Activated T-cell treated with anti-CD3 and anti-CD28 coated beads, Interleukin-2, amount 50 U/mL, for 1 hour (primary cell): Measurements from ENCODE around the gene MAP2.
"Not testable (repeated sequence)": the region's sequence is repeated elsewhere in the genome, so short reads cannot be mapped to it uniquely, and the experiment has no call there.

Source experiments
- DNase-seq: peaks from one replicate; pipeline ENCODE4 v3.0.0-alpha.2; 2020

Gene MAP2

DNA sequence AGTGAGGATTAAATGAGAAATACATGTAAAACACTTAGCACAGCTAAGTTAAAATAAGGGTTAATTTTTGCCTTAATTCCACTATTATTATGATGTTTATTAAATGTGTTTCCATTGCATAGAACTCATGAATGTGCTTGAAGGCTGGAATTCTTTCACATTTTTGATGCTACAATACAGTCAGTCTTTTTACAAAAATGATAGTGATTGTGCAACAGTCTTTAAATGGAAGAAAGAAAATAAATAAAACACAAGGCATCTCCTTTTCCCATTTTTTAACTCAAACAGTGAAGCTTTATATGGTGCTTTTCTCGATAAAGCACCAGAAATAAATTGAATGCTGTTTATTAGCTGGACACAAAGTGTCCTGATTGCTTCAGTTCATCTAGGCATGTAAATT is 123.9 kb downstream of the MAP2 start:
- DNase-seq = no peak

DNA sequence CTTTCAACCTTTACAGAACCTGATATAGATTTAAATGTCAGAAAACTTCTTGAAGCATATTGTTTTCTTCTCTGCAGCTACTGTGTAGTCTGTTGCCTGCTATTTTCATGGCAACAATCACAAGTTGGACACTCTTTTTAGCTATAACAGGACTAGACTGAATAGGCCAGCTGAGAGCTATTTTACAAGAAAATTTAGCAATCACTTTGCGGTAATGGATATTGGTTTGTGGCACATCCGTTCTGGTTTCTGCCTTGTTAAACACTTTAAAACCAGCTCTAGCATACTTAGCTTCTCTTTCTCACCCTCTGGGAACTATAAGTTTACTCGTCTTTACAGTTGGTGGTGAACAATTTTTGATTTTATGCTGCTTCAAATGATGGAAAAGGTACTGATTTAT is 125.7 kb downstream of the MAP2 start:
- DNase-seq = no peak

DNA sequence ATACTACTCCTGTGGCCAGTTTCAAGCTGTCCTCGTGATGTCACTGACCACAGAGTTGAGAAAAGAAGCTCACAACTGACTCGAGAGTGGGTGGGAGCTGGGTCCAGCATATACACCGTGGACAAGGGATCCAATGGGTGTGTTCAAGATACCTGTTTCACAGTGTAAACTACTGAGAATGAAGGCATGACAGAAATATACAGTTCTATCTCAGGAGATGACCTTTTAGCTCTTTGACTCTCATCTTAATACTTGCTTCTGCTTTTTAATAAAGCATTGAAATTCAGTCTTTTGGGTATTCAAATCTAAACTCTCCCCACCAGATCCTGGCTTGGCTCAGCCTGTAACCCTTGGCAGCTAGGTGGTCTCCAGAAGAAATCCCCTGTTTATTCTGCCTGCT is 130.1 kb downstream of the MAP2 start:
- no peak for DNase-seq

DNA sequence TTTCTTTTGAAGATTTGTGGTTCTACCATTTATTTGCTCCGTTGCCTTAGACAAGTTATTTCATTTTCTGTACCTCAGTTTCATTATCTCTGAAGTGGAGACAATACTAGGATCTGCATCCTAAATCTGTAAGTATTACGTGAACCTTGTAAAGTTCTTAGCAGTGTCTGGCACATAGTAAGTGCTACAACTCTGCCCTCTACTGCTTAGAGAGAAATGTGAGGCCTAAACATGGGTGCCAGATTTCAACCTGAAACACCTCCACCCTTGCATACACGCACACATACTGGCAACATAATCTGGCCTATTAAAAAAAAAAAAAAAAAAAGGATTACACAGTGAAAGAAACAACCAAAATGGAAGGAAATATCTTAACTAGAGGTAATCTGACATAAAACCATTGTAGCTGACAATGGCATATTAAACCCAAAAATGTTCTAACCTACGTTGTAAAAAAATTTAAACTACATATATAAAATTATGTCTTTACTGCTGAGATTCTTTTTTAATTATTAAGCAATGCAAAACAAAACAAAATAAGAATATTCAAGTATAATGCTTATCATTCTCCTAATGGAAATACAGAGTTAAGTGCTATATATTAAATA is 132.6 kb downstream of the MAP2 start:
- no peak for DNase-seq

DNA sequence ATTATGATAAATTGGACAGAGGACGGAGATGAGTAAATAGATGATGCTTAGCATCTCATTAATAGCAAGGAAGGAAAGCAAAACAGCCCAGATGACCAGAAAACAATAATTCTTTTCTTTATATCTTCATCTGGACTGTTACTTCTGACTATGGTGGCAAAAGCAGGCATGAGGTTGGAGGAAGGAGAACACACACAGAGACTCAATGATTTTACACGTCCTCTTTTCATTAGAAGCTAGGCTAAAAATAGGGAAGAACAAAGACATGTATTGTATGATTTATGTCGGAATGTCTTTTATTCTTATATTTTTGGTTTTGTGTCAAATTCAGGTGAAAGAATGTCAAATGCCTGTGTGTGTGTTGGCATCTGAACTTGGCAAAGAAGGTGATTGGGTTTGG is 137.1 kb downstream of the MAP2 start:
- DNase-seq = no peak

DNA sequence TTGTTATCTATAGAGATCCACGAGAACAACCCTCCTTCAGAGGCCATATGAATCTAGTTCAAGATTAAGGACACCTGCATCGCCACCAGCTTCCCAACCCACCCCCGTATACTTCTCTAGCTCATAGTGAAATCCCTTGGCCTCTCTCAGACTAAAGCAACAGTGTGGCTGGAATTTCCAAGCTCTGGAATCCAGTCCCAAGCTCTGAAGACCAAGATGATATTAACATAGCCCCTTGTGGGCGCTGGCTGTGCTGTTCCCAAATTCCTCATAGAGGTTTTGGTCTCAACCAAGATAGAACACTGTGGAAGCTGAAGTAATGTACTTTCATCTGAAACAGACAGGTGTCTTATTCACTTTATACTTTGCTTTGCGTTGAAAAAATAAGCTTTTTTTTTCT is 139.6 kb downstream of the MAP2 start:
- DNase-seq = no peak

DNA sequence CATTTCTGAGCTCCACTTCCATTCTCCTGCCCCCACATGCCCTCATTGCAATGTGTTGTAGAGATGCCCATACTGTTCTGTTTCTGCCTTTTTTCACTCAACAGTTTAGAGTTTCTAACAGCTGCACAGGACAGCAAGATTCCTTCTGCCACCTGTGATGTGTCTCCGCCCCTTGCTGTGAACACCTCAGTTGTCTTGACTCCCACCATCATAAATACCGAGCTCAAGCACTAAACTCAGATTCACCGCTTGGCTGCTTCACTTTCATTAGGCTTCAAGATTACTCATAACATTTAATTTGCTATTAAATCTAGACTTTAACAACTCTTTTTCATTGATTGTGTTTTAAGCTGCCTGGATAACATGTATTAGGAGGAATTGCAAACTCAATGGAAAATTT is 141.0 kb downstream of the MAP2 start:
- DNase-seq = no peak

DNA sequence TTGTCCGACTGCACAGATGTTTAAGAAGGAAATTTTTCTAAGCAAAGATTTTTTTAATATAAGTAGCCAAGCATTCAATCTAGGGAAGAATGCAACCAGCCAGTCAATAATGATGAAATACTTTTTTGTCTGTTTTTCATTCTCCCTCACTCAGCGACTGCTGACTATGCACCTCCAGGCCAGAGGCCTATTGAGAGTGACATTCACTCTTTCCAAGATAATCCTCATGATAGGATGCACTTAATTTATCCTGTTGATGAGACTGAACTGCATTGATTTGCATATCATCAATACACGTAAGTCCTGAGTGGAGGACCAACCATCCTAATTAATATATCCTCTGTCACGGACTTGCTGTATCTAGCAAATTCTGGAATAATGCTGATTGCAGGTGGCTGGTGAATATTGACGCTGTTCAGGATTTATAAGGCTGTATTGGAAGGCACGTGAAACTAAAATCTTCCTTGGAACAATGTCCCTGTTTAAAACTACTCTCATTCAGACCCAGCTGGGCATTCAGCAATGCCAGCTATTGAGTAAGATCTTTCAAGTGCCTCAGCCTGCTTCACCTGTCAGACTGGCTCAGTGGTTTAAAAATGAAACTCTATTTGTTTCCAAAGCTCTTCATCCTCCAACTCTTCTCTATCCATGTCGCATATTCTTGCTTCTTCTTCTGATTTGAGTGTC is 142.2 kb downstream of the MAP2 start:
- DNase-seq = no peak

DNA sequence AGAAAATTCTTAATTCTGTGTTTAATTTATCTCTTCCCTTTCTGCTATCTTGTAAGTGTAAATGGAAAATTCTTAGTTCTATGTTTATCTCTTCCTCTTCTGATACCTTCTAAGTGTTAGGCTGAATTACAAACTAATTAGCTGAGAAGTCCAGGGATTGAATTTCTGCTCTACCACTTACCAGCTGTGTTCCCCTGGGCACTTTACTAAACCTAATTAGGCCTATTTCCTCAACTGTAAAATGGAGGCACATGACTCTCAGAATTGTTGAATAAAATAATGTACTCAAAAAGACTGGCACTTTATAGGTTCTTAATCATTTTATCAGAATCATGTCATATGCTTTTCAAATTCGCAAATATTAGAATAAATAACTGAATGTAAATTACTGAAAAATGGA is 146.3 kb downstream of the MAP2 start:
- no peak for DNase-seq

DNA sequence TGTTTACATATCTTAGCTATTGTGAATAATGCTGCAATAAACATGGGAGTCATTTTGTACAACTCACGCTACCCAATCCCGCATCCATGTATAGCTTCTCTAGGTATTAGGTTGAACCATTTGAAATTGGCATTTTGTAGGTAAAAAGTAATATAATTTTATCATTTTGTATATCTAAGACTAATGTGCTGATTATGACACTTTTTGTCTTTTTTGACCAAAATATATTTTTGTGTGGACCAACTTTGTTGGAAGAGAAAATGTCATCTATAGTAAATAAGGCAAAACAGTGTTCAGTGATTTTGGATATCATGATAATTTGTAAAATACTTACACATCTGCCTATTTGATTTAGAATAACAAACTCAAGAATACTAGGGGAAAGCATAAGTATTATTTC is 150.7 kb downstream of the MAP2 start:
- no peak for DNase-seq

DNA sequence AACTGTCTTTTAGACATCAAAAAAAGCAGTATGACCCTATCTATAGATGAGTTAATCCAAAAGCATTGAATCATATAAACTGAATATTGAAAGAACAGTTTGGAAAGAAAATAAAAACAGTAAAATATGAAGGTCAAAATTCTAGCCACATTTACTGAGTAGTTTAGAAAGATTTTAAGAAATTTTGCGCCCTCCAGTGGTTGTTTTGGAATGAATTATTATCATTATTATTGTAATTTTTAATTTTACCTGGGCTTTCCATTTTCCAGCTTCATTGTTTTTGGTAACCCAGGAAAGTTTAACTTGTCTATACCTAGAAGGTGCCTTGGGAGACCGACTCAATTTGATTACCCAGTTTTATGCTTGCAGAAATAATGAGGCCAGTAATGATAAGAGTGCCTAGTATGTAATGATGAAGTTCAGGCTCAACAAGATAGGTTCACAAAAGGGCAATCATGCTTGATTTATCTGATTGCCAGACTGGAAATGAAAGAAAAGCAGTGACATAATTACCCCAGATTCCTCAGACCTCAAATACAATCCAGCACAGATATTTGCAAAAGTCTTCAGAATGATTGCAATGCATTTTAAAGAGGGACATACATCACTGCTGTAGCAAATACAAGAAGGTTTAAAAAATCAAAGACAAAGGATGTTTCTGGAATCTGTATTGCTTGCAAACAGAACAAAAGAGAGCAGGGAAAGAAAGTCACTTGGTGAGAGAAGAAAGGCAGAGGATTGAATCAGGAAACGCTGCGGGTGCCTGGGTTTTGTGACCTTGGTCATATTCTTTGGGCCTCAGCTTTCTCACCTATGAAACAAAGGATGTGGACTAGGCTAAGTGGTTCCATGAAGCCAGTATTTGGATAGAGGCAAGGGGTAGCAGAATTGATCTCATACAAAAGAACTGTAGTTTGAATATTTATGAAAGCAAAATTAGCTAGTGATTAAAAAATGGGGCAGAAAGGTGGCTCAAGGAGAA is 153.8 kb downstream of the MAP2 start:
- DNase-seq = no peak

DNA sequence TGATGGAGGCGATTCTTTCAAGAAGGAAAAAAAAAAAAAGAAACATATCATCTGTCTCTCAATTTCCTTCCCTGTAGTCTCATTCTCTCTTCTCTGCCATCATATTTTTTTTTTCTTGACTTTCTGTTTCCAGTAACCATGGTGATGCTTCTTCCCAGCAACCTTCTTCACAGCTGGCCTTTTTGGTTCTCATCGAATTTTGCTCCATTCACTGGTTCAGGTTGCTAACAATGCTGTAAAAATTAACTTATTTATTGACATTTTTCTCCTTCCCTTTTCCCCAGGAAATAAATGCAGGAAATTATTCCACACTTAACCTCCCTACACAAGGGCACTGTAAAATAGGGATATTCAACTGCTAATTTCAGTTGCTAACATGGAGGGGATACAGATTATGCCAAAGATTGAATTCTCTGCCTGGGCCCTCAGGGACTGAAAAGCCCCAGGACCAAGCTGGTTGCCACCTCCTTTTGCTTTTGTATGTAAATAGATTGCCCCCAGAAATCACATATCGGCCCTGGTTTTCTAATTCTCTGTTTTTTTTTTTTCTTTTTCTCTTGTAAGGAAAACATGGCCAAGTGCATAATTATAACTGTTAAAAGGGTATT is 154.7 kb downstream of the MAP2 start:
- no peak for DNase-seq

DNA sequence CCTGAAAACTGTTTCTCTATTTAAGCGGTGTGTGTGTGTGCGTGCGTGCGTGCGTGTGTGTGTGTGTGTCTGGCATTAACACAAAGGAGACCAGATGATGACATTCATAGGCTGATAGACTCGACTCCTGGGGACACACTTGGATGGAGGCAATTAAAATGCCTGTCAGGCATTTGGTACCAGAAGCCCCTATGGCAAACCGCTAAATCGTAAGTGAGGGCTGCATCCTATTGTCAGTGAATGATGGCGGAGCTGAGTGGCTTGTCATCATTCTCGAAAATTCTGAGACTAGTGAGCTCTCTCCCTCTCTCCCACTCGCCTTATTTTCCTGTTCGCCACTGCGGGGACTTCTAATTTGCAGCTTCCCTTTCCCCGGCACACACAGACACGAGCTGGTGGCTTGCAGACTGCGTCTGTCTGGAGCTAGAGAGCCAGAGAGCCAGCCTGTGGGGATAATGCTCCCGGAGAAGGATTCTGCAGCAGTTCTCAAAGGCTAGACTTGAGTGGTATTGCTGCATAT is 155.4 kb downstream of the MAP2 start:
- no peak for DNase-seq

DNA sequence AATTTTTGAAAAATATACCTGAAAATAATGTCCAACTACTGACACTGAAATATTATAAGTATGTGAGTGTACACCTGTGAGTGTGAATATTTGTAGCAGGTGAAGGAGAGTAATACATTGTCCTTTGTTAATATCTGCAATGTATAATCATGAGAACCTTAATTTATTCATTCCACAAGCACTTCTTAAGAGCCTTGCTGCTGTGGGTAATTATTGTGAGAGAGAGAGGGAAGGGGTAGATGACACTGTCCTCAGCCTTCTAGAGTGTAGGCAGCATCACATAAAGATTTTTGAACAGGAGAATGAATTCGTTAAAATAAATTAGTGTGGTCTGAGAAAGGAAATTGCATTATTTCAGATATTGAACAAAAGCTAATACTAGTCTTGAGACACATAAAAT is 157.2 kb downstream of the MAP2 start:
- no peak for DNase-seq

DNA sequence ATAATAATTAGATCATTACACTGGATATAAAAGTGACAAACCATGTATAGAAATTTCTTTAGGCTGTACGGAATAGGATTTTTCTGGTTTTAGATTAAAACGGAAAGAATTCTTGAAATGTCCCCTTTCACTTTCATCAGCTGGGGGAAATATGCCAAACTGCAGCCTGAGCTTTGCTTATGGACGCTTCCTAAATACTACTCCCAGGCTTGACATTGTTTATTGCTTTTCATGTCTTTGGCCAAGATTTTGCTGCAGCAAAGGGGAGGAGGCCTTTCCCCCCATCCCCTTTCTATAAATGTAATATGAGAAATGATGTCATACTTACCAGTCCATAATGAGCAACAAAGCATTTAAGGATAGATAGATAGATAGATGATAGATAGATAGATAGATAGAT is 158.4 kb downstream of the MAP2 start:
- DNase-seq = no peak

DNA sequence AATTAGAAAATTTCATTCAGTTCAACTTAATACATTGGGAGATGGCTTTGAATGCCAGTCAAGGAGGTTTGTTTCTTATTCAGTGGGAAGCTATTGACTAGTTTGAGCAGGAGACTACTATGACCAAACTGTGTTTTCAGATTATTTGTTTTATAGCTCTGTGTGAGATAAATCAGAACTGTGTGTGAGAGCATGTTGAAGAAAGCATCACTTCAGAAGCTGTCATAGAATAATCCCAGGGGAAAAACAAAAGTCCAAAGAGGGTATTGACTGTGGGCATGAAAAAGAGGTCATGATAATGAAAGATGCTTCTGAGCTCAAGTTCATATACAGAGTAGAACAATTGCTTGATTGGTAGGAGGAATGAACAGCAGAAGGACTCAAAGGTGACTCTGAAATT is 160.6 kb downstream of the MAP2 start:
- DNase-seq = no peak

DNA sequence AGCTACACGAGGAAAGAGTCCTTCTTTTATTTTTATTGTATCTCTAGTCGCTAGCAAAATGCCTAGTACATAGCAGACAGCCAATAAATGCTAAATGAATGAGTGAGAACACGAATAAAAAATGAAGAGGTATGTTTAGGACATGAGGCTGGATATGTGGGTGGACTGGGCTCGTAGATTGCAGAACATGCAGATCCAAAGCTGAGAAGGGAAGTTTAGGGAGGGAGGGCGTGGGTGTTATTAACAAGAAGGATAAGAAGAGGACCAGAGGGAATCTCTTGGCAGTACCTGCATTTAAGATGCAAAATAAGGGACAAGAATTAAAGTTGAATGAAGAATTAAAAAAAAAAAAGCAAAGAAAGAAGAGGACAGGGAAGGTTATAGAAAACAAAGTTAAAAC is 161.1 kb downstream of the MAP2 start:
- no peak for DNase-seq

DNA sequence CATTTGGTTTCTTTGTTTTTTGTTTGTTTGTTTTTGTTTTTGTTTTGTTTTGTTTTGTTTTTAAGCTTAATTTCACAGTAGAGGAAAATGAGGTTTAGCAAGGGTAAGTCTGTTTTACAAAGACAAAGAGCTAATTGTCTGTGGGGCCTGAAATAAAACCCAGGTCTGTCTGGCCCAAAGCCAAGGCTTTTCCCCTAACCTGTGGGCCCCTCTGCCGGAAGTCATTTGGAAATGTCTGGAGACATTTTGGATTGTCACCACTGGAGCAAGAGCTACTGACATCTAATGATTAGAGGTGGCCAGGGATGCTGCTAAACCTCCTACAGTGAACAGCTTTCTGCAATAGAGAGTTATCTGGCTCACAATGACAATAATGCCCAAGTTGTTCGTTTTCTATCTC is 167.2 kb downstream of the MAP2 start:
- no peak for DNase-seq

DNA sequence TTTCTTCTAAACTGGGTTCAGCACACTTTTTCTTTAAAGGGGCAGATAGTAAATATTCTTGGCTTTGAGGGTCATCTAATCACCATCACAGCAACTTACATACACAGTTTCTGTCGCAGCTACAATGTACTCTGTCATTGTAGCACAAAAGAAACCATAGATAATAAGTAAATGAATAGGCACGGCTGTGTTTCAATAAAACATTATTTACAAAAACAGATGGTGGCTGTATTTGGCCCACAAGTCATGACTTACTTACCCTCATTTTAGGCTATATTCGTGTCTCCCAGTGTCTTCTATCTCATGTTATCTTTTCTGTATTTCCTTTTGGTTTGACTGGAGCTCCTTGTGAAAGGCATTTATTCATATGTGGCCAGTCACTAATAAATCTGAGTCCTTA is 168.3 kb downstream of the MAP2 start:
- no peak for DNase-seq

DNA sequence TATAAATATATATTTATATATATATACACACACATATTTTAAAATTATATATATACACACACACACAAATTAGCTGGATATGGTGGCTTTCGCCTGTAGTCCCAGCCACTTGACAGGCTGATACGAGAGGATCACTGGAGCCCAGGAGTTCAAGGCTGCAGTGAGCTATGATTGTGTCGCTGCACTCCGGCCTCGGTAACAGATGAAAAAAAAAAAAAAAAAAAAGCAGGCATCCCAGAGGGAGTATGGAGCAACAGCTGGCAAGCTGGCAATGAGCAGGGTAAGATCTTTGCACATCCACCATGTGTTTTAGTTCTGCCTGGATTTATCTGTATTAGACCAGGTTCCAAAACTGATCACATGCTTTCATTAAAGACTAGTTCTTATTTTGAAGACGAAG is 170.1 kb downstream of the MAP2 start:
- DNase-seq = no peak

DNA sequence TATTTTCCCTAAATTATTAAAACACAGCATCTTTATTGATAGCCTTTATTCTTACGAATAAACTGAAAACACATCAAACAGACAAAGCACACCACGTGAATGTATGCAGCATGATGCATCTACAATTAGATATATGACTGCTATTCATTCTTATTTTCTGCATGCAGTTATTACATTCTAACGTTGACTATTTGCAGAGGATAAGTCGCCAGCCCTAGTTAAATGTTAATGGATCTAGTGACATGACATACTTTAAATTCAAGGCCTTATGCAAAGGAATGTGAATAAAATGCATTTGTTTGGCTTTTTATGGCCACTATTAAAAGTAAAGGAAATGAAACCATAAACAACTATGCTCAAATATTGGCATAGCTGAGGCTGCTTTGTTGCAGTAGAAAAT is 172.4 kb downstream of the MAP2 start:
- DNase-seq = no peak

DNA sequence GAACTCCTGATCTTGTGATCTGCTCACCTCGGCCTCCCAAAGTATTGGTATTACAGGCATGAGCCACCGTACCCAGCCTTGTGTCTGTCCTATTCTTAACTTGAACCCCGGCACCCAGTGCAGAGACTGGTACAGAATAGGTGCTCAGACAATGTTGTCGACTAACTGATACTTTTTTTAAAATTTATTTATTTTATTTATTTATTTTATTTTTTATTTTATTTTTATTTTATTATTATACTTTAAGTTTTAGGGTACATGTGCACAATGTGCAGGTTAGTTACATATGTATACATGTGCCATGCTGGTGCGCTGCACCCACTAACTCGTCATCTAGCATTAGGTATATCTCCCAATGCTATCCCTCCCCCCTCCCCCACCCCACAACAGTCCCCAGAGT is 174.4 kb downstream of the MAP2 start:
- not testable (repeated sequence) for DNase-seq
